HG03342 (cell line): Measurements from ENCODE around the gene CLDN5.

Experiments used
- ATAC-seq: cut with Tn5 transposase; IDR thresholded peaks from one replicate; pipeline ENCODE4 v1.9.1; 2021; ENCODE audit warnings: mild to moderate bottlenecking, moderate library complexity; ENCODE audit not compliant: unreplicated experiment

Gene CLDN5

GRCh38 chr22:19523240-19524169 lies 705 bp downstream of the CLDN5 start:
- no peak for ATAC-seq

GRCh38 chr22:19522881-19523239 lies 1.4 kb downstream of the CLDN5 start:
- no peak for ATAC-seq

GRCh38 chr22:19522190-19522880 lies 1.9 kb downstream of the CLDN5 start:
- no peak for ATAC-seq

- ATAC-seq = no peak
Observed at GRCh38 chr22:19520566-19521305, 3.5 kb downstream of the CLDN5 start.

- ATAC-seq = no peak
Observed at GRCh38 chr22:19520007-19520406, 4.2 kb downstream of the CLDN5 start.

DNA sequence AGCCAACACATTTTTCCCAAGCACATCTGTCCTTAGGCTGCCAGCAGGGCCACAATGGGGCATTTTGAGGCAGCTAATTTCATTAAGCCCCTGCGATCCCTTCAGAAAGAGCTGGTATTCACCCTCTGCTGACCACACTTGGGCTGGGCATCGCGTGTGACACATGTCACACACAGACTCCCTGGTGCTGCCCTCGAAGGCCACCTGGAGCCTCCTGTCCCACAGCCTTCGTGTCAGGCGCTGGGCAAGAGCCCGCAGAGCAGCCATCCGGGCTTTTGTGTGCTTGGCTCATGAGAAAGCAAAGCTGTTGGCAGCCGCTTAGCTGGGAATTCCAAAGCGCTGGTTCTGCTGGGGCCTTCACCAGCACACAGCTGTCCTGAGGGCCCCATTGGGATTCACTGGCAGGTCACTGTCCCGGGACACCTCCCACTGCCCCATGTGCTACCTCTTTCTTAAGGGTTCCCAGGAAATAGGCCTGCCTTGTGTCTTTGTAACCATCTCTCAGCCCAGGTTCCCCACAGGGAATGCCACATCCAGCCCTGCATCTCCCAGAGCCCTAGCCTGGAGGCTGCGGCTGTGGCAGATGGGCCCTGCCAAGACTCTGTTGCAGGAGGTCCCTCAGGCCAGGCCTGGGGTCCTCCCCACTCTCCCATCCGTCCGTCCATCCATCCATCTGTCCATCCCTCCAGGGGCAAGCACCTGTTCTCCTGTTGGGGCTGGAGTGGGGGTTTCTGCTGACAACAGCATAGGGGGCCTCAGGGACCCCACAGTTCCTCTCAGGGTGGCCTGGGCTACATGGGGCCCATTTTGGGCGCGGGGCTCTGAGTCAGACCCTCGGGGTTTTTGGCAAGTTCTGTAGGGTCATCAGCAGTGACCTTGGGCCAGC lies 4.9 kb downstream of the CLDN5 start:
- ATAC-seq = no peak

- no peak for ATAC-seq
Observed at GRCh38 chr22:19518635-19519034, 5.6 kb downstream of the CLDN5 start.

DNA sequence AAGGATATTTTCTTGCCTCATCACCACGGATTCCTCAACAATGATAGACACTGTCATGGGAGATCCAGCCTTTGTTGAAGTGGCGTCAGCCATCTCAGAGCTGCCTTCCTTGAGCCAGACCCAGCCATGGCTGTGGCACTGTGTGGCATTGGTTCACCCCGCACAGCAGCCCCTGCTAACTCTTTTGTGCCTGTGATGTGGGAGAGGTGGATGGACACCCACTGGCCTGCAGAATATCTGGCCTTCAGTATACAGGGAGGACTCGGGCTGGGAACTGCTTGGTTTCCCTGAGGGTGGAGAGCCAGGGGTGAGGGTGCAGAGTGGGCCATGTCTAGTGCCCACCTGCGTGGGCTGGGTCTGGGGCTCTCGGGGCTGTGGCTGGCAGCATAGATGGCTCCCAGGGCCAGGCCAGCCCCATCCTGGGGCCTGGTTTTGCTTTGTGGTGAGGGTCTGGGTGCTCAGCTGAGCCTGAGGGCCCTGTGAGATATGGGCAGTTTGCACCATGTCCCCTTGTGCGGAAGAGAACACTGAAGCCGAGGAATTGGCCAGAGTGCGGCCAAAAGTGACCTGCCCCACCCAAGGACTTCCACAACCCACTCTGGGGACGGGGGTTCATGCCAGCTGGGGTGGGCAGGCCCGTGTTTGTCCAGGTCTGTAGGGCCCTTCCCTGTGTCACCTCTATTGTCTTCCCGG lies 6.1 kb downstream of the CLDN5 start:
- ATAC-seq = no peak

GRCh38 chr22:19517171-19517500 lies 7.1 kb downstream of the CLDN5 start:
- ATAC-seq = no peak

- ATAC-seq = no peak
Observed at GRCh38 chr22:19516378-19517170, 7.6 kb downstream of the CLDN5 start.

GRCh38 chr22:19515654-19516377 lies 8.4 kb downstream of the CLDN5 start:
- ATAC-seq = no peak

DNA sequence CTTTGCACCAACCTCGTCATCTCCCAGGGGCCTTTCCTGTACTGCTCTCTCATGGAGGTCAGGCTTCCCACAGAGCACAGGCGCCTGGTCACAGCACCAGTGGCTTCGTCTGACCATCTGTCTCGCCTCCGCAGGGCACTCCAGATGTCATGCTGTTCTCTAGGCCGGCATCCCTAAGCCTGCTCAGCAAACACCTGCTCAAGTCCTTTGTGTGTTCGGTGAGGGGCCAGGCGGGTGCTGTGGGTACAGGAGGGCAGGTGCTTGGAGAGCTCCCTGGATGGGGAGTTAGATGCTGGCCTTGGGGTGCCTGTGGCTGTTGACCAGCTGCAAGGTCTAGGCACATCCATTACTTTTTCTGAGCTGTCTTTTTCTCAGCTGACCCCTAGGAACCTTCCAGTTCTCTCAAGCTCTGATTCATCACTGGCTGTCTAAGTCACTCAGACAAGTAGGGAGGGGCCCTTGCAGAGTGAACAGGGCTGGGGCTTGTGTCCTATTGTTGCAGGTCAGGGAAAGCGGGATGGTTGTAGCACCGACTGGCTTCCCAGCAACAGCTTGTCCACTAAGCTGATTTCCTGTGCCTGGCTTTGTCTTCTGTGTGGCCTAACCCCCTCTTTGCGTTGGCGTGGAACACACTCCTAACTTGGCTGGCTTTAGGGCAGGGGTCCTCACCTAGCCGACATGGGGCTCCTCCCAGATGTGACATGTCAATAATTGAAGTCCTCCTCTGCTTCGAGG lies 9.2 kb downstream of the CLDN5 start:
- ATAC-seq = no peak

GRCh38 chr22:19513823-19514222 lies 10.4 kb downstream of the CLDN5 start:
- ATAC-seq = no peak

DNA sequence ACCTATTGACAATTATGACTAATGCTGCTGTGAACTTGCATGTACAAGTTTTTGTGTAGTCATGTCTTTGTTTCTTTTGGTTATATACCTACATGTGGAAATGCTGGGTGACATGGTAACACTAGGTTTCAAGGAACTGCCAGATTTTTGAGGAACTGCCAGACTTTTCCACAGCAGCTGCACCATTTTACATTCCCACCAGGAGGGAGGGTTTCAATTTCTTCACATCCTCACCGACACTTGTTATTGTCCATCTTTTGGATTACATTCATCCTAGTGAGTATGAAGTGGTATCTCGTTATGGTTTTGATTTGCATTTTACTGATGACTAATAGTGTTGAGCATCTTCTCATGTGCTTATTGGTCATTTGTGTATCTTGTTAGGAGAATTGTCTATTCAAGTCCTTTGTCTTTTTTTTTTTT lies 13.3 kb downstream of the CLDN5 start:
- ATAC-seq = no peak

DNA sequence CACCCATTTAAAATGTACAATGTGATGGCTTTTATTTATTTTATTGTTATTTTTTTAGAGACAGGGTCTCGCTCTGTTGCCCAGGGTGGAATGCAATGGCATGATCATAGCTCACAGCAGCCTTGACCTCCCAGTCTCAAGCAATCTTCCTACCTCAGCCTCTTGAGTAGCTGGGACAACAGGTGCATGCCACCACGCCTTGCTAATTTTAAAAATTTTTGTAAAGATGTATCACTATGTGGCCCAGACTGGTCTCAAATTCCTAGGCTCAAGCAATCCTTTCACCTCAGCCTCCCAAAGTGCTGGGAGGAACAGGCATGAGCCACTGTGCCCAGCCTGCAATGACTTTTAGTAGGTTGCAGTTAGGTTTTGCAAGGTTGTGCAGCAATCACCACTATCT lies 14.3 kb downstream of the CLDN5 start:
- ATAC-seq = no peak

GRCh38 chr22:19509191-19509590 lies 15.0 kb downstream of the CLDN5 start:
- no peak for ATAC-seq

- ATAC-seq = no peak
Observed at GRCh38 chr22:19508024-19508776, 16.0 kb downstream of the CLDN5 start.
